Loucy (cell line): ENCODE data around the gene TAL2.

Experiments used
- H2AFZ ChIP-seq: fragments of 200-600 bp; sonication (generic); 2 replicates; pipeline ENCODE4 v1.6.0; 2016; ENCODE audit warnings: antibody characterized with exemption, mild to moderate bottlenecking, low read length, moderate library complexity
- H3F3A ChIP-seq: fragments of 200-600 bp; 2 replicates; pipeline ENCODE4 v1.6.0; 2016; ENCODE audit warnings: antibody characterized with exemption, low read depth, mild to moderate bottlenecking
- H3K27me3 ChIP-seq: fragments of 200-600 bp; sonication (generic); 2 replicates; pipeline ENCODE4 v1.6.1; 2014; ENCODE audit warnings: low read length, mild to moderate bottlenecking; ENCODE audit not compliant: insufficient read depth, poor library complexity, severe bottlenecking
- H3K36me3 ChIP-seq: fragments of 200-600 bp; sonication (generic); 2 replicates; pipeline ENCODE4 v1.6.1; 2016; ENCODE audit warnings: low read length; ENCODE audit not compliant: insufficient read depth
- H3K4me1 ChIP-seq: fragments of 200-600 bp; sonication (generic); 2 replicates; pipeline ENCODE4 v1.5.1; 2014; ENCODE audit warnings: low read length, mild to moderate bottlenecking; ENCODE audit not compliant: insufficient read depth, poor library complexity, severe bottlenecking
- H3K4me2 ChIP-seq: fragments of 200-600 bp; sonication (generic); 2 replicates; pipeline ENCODE4 v1.6.0; 2014; ENCODE audit warnings: antibody characterized with exemption, low read length, low read depth, mild to moderate bottlenecking; ENCODE audit not compliant: poor library complexity, severe bottlenecking
- H3K4me3 ChIP-seq: fragments of 200-600 bp; sonication (generic); 2 replicates; pipeline ENCODE4 v1.5.1; 2014; ENCODE audit warnings: low read length, mild to moderate bottlenecking, mixed read lengths; ENCODE audit not compliant: poor library complexity, severe bottlenecking
- H3K79me2 ChIP-seq: fragments of 200-600 bp; sonication (generic); 2 replicates; pipeline ENCODE4 v1.6.1; 2014; ENCODE audit warnings: low read length; ENCODE audit not compliant: insufficient read depth
- H3K9ac ChIP-seq: fragments of 200-600 bp; sonication (generic); 2 replicates; pipeline ENCODE4 v1.6.0; 2014; ENCODE audit warnings: mild to moderate bottlenecking, low read depth, low read length, moderate library complexity; ENCODE audit not compliant: poor library complexity, severe bottlenecking
- H3K9me2 ChIP-seq: fragments of 200-600 bp; sonication (generic); replicated peaks from 2 replicates; pipeline ENCODE4 v1.6.1; 2016; ENCODE audit warnings: low read depth, low read length, mixed read lengths
- H3K9me3 ChIP-seq: fragments of 200-600 bp; sonication (generic); 2 replicates; pipeline ENCODE4 v1.6.1; 2014; ENCODE audit warnings: mild to moderate bottlenecking, antibody characterized with exemption, low read length, low read depth; ENCODE audit not compliant: insufficient read depth
- H4K20me1 ChIP-seq: fragments of 200-600 bp; sonication (generic); 2 replicates; pipeline ENCODE4 v1.6.0; 2014; ENCODE audit warnings: antibody characterized with exemption, low read length, mild to moderate bottlenecking; ENCODE audit not compliant: insufficient read depth, poor library complexity, severe bottlenecking
- EZH2phosphoT487 ChIP-seq: fragments of 200-600 bp; IDR thresholded peaks from 2 replicates; pipeline ENCODE4 v1.6.1; 2018; ENCODE audit warnings: antibody characterized with exemption, mild to moderate bottlenecking, moderate library complexity, borderline replicate concordance
- TF ChIP-seq, protein P1 (sequence below): fragments of 200-600 bp; sonication (generic); conservative IDR thresholded peaks from 2 replicates; pipeline ENCODE4 v1.5.1; 2014; ENCODE audit warnings: mild to moderate bottlenecking, antibody characterized with exemption, low read length

TAL2 gene

DNA sequence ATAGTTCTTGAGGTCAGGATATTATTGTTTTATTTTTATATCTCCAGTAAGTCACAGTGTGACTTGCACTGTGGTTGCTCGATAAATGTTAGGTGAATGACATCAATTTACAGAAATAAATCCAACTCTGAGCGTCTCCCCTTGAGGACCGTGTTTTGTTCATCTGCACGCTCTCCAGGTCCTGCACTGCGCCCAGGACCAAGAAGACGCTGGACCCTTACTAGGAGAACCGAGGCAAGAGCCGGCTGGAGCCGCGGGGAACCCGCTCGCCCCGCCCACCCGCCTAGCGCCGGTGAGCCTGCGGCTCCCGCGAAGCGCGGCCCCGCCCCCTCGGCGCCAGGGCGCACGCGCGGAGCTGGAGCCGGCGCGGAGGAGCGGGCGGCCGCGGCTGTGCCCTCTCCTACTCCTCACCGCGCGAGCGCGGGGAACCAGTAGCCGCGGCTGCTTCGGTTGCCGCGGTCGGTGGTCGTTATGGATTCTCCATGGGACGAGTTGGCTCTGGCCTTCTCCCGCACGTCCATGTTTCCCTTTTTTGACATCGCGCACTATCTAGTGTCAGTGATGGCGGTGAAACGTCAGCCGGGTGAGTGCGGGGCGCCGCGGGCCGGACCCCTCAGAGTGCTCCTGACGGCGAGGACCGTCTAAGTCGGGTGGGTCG, 32.1 kb downstream of the TAL2 start, which contains the start of gene TMEM38B:
TMEM38B (plus strand) TSS at position 352 of the 658 bp plus-strand sequence; CDS start at position 472, 120 bp downstream.
- peaks cover 39% of the 10 kb centered on the region for H3K4me1 ChIP-seq
- no peaks in the 10 kb centered on the region for H3F3A ChIP-seq
- no peaks in the 10 kb centered on the region for H3K9me2 ChIP-seq
- H3K27me3 ChIP-seq, result no peaks in the 10 kb centered on the region
- no peaks in the 10 kb centered on the region for H3K9me3 ChIP-seq
- peak within 1 kb of the TSS; percentile 71 for H3K9ac ChIP-seq
- H4K20me1 ChIP-seq, result peaks cover 20% of the 10 kb centered on the region
- peaks cover 43% of the 10 kb centered on the region for H3K79me2 ChIP-seq
- peak within 1 kb of the TSS; percentile 97 for H3K4me2 ChIP-seq
- H2AFZ ChIP-seq, result peak within 1 kb of the TSS; percentile 94
- TF ChIP-seq, protein P1, sequence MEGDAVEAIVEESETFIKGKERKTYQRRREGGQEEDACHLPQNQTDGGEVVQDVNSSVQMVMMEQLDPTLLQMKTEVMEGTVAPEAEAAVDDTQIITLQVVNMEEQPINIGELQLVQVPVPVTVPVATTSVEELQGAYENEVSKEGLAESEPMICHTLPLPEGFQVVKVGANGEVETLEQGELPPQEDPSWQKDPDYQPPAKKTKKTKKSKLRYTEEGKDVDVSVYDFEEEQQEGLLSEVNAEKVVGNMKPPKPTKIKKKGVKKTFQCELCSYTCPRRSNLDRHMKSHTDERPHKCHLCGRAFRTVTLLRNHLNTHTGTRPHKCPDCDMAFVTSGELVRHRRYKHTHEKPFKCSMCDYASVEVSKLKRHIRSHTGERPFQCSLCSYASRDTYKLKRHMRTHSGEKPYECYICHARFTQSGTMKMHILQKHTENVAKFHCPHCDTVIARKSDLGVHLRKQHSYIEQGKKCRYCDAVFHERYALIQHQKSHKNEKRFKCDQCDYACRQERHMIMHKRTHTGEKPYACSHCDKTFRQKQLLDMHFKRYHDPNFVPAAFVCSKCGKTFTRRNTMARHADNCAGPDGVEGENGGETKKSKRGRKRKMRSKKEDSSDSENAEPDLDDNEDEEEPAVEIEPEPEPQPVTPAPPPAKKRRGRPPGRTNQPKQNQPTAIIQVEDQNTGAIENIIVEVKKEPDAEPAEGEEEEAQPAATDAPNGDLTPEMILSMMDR, result no peak
- no peak for TF ChIP-seq EZH2phosphoT487
- peak within 1 kb of the TSS; percentile 81 for H3K4me3 ChIP-seq
- H3K36me3 ChIP-seq, result no peaks in the 10 kb centered on the region

DNA sequence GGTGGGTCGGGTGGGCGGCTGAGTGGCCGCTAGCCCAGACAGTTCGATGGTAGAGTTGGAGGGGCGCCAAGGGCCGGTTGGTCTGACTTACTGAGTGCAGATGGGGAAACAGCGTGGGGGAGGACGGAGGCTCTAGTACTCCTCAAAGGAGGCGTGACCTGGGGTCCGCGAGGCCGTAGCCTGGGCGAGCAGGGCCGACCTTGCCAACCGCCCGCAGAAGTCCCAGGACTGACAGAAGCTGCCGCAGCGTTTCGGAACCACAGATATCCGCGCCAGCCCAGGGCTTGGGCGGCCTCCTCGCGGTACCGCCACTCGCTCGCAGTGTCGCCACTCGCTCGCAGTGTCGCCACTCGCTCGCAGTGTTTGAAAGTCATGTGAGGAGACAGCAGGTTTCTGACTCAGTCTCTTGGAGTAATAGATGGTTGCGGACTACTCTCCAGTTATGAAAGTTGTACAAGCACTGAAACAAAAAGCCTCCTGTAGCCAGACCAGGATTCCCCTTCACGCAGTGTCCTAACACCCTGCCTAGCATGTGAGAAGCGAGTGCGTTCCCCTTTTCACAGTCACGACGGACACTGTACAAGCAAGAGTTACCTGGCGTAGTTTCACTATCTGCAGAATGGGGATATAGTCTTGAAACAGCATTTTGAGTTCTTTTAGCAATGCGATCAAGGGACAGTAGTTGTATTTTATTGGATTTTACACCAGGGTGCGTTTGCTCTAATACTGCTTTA, 32.8 kb downstream of the TAL2 start:
- H3K9me2 ChIP-seq, result no peaks in the 10 kb centered on the region
- H3K4me1 ChIP-seq, result peaks cover 46% of the 10 kb centered on the region
- TF ChIP-seq, protein P1, result no peak
- TF ChIP-seq EZH2phosphoT487, result no peak
- peak overlapping the region; percentile 89 for H2AFZ ChIP-seq
- H3K36me3 ChIP-seq, result no peaks in the 10 kb centered on the region
- peak overlapping the region; percentile 71 for H3K9ac ChIP-seq
- no peaks in the 10 kb centered on the region for H3F3A ChIP-seq
- H3K9me3 ChIP-seq, result no peaks in the 10 kb centered on the region
- H3K79me2 ChIP-seq, result peaks cover 50% of the 10 kb centered on the region
- peaks cover 20% of the 10 kb centered on the region for H4K20me1 ChIP-seq
- peak overlapping the region; percentile 81 for H3K4me3 ChIP-seq
- H3K4me2 ChIP-seq, result peak overlapping the region; percentile 78
- H3K27me3 ChIP-seq, result no peaks in the 10 kb centered on the region

DNA sequence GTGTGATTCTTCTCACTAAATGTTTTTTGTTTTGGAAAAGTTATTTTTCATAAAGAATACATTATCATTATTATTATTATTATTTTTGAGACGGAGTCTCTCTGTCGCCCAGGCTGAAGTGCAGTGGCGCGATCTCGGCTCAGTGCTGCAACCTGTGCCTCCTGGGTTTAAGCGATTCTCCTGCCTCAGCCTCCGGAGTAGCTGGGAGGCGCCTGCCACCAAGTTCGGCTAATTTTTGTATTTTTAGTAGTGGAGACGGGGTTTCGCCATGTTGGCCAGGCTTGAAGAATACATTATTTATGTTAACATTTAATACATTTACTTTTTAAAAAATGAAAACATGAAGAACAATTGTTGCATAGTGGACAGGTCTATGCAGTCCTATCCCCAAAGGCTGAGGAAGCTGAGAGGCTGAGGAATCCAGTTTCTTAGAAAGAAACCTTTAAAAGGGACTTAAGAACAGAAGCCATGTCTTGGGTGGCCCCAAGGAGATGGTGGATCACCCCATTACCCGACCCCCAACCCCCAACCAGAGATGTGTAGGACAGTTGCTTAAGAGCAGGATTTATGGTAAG, 34.0 kb downstream of the TAL2 start:
- Histone ChIP-seq H3F3A (peaks cover 2% of the 10 kb centered on the region; the same call in 1 of the 2 replicates), H3K9ac (peak overlapping the region; percentile 71), H3K9me2 (no peaks in the 10 kb centered on the region), H3K4me1 (peaks cover 59% of the 10 kb centered on the region), H3K4me3 (peak overlapping the region; percentile 81), H3K4me2 (peak overlapping the region; percentile 78), H2AFZ (no peak overlapping the region), H3K79me2 (peaks cover 59% of the 10 kb centered on the region), H3K27me3 (no peaks in the 10 kb centered on the region), H3K9me3 (no peaks in the 10 kb centered on the region), H3K36me3 (no peaks in the 10 kb centered on the region), H4K20me1 (peaks cover 25% of the 10 kb centered on the region)
- TF ChIP-seq EZH2phosphoT487, result no peak
- TF ChIP-seq, protein P1, result no peak
